Uterus (tissue), 2 donors: ENCODE results near the gene CAPN7.

ENCODE experiments used
- POLR2A ChIP-seq, 2 donors: fragments of 450-650 bp; IDR thresholded peaks; one replicate each; pipeline ENCODE4 v1.6.1; 2016; ENCODE audit warnings: antibody characterized with exemption in 2 of 2, mild to moderate bottlenecking in 1 of 2, moderate library complexity in 1 of 2
- TF ChIP-seq, protein P1 (sequence below), 4 experiments: fragments of 200-600 bp in 2 of 4; fragments of 450-650 bp in 2 of 4; sonication (generic) in 2 of 4; IDR thresholded peaks; one replicate each; pipeline ENCODE4 v1.5.1; 2016 to 2019; ENCODE audit warnings: antibody characterized with exemption in 4 of 4, mild to moderate bottlenecking in 2 of 4, moderate library complexity in 1 of 4

- TF ChIP-seq, protein P1, sequence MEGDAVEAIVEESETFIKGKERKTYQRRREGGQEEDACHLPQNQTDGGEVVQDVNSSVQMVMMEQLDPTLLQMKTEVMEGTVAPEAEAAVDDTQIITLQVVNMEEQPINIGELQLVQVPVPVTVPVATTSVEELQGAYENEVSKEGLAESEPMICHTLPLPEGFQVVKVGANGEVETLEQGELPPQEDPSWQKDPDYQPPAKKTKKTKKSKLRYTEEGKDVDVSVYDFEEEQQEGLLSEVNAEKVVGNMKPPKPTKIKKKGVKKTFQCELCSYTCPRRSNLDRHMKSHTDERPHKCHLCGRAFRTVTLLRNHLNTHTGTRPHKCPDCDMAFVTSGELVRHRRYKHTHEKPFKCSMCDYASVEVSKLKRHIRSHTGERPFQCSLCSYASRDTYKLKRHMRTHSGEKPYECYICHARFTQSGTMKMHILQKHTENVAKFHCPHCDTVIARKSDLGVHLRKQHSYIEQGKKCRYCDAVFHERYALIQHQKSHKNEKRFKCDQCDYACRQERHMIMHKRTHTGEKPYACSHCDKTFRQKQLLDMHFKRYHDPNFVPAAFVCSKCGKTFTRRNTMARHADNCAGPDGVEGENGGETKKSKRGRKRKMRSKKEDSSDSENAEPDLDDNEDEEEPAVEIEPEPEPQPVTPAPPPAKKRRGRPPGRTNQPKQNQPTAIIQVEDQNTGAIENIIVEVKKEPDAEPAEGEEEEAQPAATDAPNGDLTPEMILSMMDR (IDR thresholded peaks at IDR 0.05): no peak
- TF ChIP-seq POLR2A (IDR thresholded peaks at IDR 0.05): no peak
Measured at GRCh38 chr3:15266510-15267376, 60.7 kb downstream of the CAPN7 start.
